GM19328 (cell line): ENCODE data around the gene MBLAC1.
"Not testable (repeated sequence)": the region's sequence is repeated elsewhere in the genome, so short reads cannot be mapped to it uniquely, and the experiment has no call there.

Experiments
- ATAC-seq: cut with Tn5 transposase; IDR thresholded peaks from one replicate; pipeline ENCODE4 v1.9.1; 2021; ENCODE audit warnings: mild to moderate bottlenecking, moderate library complexity; ENCODE audit not compliant: unreplicated experiment

The MBLAC1 gene

GRCh38 chr7:100122067-100122466, 4.7 kb upstream of the MBLAC1 start:
- no peak for ATAC-seq

GRCh38 chr7:100122568-100122967, 4.2 kb upstream of the MBLAC1 start:
- ATAC-seq: no peak

DNA sequence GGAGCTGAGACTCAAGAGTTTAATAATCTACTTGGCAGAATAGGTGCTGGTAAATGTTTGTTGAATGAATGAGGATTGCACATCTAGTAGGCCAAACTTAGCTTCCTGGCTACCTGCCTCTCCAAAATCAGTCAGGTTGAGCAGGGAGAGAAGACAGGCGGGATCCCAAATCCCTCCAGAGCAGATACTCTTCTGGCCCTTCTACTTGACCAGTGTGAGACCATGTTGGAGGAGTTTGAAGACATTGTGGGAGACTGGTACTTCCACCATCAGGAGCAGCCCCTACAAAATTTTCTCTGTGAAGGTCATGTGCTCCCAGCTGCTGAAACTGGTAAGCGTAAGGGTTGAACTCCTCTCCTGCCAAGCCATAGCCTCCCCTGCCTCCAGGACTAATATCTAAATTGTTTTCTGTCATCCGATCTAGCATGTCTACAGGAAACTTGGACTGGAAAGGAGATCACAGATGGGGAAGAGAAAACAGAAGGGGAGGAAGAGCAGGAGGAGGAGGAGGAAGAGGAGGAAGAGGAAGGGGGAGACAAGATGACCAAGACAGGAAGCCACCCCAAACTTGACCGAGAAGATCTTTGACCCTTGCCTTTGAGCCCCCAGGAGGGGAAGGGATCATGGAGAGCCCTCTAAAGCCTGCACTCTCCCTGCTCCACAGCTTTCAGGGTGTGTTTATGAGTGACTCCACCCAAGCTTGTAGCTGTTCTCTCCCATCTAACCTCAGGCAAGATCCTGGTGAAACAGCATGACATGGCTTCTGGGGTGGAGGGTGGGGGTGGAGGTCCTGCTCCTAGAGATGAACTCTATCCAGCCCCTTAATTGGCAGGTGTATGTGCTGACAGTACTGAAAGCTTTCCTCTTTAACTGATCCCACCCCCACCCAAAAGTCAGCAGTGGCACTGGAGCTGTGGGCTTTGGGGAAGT, 2.2 kb upstream of the MBLAC1 start:
- ATAC-seq: no peak

GRCh38 chr7:100126239-100126930, 382 bp upstream of the MBLAC1 start:
- ATAC-seq: peak; percentile 52

GRCh38 chr7:100127866-100128636, 1.3 kb downstream of the MBLAC1 start:
- no peak for ATAC-seq

DNA sequence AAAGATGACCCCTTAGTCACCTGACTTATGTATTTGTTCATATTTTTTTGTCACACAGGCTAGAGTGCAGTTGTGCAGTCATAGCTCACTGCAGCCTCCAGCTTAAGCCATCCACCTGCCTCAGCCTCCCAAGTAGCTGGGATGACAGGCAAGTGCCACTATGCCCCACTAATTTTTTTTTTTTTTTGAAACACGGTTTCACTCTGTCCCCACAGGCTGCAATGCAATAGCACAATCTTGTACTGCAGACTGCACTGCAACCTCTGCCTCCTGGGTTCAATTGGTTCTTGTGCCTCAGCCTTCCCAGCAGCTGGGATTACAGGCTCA, 1.8 kb downstream of the MBLAC1 start:
- no peak for ATAC-seq

DNA sequence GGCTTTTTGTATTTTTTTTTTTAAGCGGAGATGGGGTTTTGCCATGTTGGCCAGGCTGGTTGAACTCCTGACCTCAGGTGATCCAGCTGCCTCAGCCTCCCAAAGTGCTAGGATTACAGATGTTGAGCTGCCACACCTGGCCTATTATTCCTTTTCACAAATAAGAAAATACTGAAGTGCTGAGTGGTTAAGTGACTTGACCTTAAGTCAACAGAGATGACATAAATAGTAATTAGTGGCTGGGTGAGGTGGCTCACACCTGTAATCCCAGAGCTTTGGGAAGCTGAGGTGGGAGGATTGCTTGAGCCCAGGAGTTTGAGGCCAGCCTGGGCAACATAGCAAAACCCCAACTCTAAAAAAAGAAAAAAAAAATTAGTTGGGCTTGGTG, 3.4 kb downstream of the MBLAC1 start:
- ATAC-seq: not testable (repeated sequence)

DNA sequence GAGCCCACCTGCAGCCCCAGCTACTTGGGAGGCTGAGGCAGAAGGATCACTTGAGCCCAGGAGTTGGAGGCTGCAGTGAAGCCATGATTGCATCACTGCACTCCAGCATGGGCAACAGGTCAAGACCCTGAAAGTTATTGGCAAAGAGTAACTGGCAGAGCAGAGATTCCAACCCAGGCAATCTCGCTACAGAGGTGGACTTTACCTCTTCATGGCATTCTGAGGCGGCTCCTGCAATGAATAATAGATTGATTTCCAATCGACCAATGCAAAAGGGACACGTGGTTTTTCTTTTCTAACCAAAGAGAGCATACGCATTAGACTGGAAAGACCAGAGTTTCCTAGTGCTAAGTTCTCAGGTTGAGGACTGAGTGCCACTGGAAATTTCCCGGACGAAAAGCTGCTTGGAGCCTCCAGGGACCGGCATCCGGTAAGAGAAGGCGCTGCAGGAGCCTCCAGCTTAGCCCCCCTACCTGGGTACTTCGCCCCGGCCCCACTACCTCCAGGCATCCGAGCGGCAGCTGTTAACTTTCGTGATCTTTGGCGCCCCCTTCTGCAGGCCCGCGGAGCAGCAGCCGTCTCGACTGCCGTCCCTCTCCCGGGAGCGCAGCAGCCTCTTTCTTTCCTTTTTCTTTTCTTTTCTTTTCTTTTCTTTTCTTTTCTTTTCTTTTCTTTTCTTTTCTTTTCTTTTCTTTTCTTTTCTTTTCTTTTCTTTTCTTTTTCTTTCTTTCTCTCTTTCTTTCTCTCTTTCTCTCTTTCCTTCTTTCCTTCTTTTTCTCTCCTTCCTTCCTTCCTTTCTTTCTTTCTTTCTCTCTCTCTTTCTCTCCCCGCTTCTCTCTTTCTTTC, 4.1 kb downstream of the MBLAC1 start:
- no peak for ATAC-seq

DNA sequence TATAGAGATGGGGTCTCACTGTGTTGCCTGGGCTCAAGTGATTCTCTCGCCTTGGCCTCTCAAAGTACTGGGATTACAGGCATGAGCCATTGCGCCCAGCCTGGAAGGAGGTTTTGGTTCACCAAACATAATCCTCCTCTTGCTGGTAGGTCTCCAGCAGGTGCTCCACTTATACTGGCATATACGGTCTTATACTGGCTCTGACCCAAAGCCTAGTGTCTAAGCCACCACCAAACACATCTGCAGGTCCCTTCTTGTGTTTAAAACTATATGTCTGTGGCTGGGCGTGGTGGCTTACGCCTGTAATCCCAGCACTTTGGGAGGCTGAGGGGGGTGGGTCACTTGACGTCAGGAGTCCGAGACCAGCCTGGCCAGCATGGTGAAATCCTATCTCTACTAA, 5.4 kb downstream of the MBLAC1 start:
- ATAC-seq: no peak

DNA sequence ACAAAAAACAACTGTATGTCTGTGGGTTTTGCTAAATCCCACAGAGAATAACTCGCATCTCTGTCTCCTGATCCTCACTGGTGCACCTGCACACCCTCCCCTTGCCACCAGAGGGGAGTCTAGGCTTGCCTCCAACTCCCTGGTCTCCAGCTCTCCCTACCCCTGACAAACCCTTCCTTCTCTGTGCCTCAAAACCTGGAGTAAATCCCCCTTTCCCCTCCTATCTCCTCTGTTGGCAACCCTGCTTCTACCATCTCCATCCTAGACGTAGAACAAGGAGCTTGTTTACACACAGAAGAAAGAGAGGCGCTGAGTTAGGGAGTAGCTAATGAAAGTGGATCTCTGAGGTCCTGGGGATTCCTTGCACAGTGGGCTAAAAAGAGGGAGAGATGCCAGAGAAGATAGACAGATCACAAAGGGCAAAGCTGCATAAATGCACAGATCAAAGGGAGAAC, 6.0 kb downstream of the MBLAC1 start:
- no peak for ATAC-seq

DNA sequence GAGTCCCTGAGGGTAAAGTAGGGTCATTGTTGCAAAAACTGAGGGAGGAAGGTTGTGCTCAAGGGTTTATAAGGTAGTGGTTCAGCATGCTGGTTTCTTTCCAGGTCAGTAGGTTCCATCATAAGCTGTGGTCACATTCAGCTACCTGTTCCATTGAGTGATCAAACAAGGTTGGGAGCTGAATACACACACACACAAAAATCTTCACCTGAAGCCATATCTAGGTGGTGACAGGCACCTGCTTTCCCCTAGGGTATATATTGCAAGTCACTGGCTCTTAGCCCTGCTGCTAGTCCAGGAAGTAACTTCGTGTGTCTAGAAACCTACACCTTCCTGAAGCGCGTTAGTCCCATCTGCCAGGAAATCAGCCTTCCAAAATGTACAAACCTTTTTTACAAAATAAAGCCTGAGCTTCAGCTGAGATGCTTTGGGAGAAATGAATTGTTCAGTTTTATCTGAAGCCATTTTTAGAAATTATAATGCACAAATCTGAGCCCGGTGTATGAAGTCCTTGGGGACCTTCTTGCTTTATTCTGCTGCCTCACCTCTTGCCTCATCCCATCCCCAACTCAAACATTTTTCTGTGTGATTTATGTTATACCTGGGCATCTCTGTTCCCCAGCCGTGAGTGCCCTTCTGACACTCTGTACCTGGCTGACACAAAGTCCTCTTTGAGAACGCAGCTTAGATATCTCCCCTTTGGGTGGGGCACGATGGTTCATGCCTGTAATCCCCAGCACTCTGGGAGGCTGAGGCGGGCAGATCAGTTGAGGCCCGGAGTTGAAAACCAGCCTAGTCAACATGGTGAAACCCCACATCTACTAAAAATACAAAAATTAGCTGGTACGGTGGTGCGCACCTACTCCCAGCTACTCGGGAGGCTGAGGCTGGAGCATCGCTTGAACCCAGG, 11.3 kb downstream of the MBLAC1 start:
- no peak for ATAC-seq

- ATAC-seq: no peak
These were observed 14.8 kb downstream of the MBLAC1 start for GRCh38 chr7:100141555-100141949.

- ATAC-seq: no peak
These were observed 15.7 kb downstream of the MBLAC1 start for GRCh38 chr7:100142461-100142860.

- ATAC-seq: not testable (repeated sequence)
These were observed 19.6 kb downstream of the MBLAC1 start for GRCh38 chr7:100146350-100146749.

DNA sequence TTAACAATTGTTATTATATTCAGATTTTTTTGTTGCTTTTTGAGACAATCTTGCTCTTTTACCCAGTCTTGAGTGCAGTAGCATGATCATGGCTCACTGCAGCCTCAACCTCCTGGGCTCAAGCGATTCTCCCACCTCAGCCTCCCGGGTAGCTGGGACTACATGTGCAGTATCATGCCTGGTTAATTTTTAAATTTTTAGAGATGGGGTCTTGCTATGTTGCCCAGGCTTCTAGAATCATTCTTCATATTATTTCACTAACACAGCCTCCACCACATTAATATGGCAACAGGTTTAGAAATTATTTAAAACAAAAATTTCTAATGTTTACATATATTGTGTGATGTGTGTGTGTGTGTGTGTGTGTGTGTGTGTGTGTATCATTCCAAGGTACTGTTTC, 20.5 kb downstream of the MBLAC1 start:
- no peak for ATAC-seq

DNA sequence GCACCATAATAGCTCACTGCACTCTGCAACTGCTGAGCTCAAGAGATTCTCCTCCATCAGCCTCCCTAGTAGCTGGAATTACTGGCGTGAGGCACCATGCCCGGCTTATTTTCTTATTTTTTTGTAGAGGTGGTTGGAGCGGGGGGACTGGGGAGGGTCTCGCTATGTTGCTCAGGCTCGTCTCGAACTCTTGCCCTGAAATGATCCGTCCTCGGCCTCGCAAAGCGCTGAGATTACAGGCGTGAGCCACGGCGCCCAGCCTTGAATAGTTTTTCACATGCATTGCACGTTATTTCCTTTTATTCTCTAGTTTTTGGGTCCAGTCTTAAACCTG, 21.4 kb downstream of the MBLAC1 start:
- ATAC-seq: no peak

GRCh38 chr7:100148559-100149328, 22.0 kb downstream of the MBLAC1 start, which contains the start of gene LAMTOR4:
Gene LAMTOR4, plus strand, starts transcription at chr7:100148918. Its CDS starts 55 bp downstream, at chr7:100148973.
- ATAC-seq: peak; percentile 98

- ATAC-seq: no peak
These were observed 25.6 kb downstream of the MBLAC1 start for GRCh38 chr7:100152404-100152803.
